ENCODE measurements around the gene CREBBP.
A peak's percentile ranks its signal among the peaks of the same experiment; 100 is the strongest.

Gene CREBBP

GRCh38 chr16:3702082-3702481, 178.4 kb downstream of the CREBBP start:
- no peak for DNase-seq

- DNase-seq = no peak
These were observed 179.0 kb downstream of the CREBBP start for GRCh38 chr16:3701531-3701930.

- DNase-seq = peak; percentile 52
These were observed 181.6 kb downstream of the CREBBP start for GRCh38 chr16:3698941-3699340.

- DNase-seq = no peak
These were observed 183.9 kb downstream of the CREBBP start for GRCh38 chr16:3696425-3697218.

DNA sequence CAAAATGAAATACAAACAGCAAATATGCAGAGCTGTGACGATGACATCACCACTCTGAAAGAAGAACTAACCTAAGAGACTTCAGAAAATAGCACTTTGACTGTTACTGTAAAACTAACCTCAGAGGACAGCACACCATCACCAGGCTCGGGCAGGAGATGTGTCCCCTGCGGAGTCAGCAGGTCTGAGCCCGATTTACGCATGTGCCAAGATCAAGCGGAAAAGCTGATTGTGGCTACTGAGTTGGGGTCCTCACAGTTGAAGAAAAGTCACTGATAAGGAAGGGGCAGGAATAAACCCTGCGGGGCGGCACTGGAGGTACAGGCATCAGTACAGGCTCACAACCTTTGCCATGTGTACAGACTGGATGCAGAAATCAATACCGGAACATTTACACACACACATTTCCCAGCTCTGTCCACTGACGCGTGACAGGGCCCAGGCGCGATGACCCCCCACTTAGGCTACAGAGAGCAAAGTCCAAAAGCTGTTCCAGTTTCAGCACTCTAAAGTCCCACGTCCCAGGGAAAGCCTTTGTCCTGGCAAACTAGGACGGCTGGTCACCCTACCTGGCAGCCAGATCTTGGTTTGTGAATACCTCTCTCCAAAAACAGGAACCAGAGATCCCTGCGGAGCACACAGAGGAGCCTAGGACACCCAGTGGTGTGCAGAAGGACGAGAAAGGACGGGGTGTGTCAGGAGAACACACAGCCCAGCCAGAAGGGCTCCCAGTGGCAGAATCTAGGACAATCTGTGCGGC, 184.7 kb downstream of the CREBBP start:
- no peak for DNase-seq

DNA sequence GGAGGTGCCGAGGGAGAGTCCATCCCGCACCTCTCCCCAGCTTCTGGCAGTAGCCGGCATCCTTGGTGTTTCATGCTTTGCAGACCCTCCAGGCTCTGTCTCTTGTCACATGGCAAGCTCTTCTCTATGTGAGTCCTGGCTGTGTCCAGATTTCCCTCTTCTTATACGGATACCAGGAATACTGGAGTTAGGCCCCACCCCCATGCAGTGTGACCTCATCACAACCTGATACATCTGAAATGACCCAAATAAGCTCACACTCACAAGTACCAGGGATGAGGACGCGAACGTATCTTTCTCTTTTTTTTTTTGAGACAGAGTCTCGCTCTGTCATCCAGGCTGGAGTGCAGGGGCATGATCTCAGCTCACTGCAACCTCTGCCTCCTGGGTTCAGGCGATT, 186.5 kb downstream of the CREBBP start:
- DNase-seq = no peak

DNA sequence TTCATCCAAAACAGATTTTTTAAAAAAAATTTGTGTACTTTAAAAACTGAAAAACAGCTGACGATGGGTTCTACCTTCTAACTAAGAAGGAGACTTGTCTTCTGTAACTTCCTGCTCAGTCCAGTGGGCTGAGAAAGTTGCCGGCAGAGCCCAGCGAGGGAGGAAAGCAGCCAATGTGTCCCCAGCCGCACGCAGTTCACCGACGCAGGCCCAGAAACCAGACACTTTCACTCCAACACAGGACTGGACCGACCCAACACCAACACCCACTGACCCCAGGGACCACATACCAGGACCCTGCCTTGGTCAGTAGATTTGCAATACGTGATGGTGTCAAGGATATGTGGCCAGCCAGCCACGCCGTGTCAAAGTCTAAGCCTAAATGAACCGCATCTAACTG, 188.8 kb downstream of the CREBBP start:
- DNase-seq = no peak

DNA sequence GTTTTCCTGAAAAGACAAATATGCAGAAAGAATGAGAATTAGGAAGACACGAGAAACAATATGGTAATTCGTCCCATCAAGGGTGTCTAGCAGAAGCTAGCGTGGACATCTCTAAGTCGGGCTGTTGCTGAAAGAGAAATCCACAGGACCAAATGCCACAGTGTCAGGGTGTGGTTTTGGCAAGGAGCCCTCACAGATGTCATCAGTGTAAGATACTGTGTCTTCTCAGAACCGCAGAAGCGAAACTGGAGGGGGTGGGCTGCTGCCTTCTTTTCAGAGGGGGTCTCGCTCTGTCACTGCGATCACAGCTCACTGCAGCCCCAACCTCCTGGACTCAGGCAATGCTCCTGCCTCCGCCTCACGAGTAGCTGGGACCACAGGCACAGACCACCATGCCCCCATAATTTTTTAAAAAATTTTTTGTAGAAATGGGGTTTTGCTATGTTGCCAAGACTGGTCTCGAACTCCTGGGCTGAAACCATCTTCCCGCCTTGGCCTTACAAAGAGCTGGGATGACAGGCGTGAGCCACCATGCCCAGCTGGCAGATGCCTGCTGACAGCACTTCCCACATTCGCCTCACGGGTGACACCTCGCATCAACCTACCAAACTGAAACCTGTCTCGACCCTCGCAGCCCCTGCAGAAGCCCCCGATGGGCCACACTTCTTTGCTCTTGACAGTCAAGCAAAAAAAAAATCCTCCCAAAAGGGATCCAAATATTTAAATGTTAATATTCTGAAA, 189.4 kb downstream of the CREBBP start:
- DNase-seq = peak; percentile 69

DNA sequence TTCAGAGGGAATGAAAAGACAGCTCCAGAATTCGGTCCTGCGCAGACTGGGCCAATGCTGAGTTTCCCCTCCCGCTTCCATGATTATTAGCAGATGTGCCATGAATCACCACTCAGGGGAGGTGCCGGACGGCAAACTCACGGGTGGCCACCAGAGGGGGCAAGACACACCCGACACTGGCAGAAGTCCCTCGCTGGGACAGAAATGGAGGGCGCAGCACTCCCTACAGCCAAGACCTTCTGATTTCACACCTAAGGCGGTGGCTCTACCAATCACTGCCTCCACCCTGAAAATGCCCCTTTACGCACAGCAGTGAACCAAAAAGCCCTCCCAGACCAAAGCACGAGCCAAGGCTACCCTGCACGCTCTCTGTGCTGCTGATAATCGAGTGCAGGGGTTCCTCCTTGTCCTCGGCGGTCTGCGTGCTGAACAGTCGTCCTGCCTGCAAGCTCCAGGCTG, 190.0 kb downstream of the CREBBP start:
- DNase-seq = peak; percentile 96

GRCh38 chr16:3689731-3690130, 190.8 kb downstream of the CREBBP start:
- no peak for DNase-seq

GRCh38 chr16:3687792-3688191, 192.7 kb downstream of the CREBBP start:
- DNase-seq = no peak

- DNase-seq = no peak
These were observed 193.5 kb downstream of the CREBBP start for GRCh38 chr16:3687021-3687420.

DNA sequence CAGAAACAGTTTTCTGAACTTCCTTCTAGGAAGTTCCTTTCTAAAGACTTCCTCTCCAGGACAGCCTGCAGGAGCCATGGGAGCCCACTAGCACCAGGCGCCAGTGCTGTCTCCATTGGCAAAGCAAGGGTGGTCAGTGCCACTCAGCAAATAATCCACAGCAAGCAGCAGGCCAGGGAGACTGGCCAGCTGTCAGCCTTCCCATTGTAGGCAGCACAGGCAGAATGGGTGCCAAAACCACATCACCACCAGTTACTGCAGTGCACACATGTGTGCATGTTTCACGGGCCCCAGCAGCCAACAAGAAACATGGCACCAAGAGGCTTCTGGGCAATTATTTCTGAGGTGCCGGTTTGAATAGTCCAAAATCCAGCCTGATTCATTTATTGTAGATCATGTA, 199.3 kb downstream of the CREBBP start:
- peak; percentile 66 for DNase-seq

DNA sequence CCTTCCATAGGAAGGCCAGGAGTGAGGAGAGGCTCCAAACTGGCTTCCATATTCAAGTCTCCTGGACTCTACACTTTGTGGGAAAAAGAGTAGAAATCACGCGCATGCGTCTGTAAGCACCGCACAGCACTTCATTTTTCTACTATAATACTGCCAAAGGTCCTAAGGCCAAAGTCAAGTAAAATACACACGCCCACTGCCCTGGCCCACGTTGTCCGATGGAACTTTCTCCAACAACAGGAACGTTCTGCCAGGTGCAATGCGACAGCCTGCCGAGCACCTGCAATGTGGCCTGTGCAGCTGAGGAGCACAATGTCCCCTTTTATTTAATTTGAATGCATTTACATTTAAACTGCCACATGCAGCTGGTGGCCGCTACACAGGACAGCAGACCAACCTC, 202.5 kb downstream of the CREBBP start:
- DNase-seq = no peak

- no peak for DNase-seq
These were observed 204.8 kb downstream of the CREBBP start for GRCh38 chr16:3675601-3676130.
